HEK293 (cell line): Measurements from ENCODE around the gene CCDC69.
"Not testable (repeated sequence)": the region's sequence is repeated elsewhere in the genome, so short reads cannot be mapped to it uniquely, and the experiment has no call there.

Experiments
- CTCF ChIA-PET: fragments of 350-600 bp; formaldehyde crosslinking; extraction: SDS; loops from one replicate; lab custom pipeline; 2021; ENCODE audit warnings: antibody characterized with exemption; lab: Yijun Ruan, JAX
- POLR2A ChIA-PET: fragments of 300-600 bp; formaldehyde crosslinking; extraction: SDS; loops from one replicate; lab custom pipeline; 2020; ENCODE audit warnings: antibody characterized with exemption, inconsistent platforms; lab: Yijun Ruan, JAX
- H3K27ac ChIP-seq: fragments of 200-500 bp; sonication (Bioruptor generic); 2 replicates; pipeline ENCODE4 v1.5.1; 2014; ENCODE audit warnings: low read depth, low read length, control low read depth, inconsistent platforms; ENCODE audit errors: extremely low read depth
- H3K36me3 ChIP-seq, 2 experiments: fragments of 200-500 bp in 1 of 2; sonication (Bioruptor generic) in 1 of 2; 1 replicate in 1 of 2; 2 replicates in 1 of 2; pipeline ENCODE4 v1.5.1; 2014 to 2017; ENCODE audit warnings: inconsistent platforms in 2 of 2, low read length in 2 of 2; ENCODE audit not compliant: control insufficient read depth in 2 of 2, insufficient read depth in 1 of 2
- H3K4me1 ChIP-seq: fragments of 200-500 bp; sonication (Bioruptor generic); 2 replicates; pipeline ENCODE4 v1.5.1; 2014; ENCODE audit warnings: mild to moderate bottlenecking, low read length, inconsistent platforms; ENCODE audit not compliant: control insufficient read depth, insufficient read depth
- H3K4me3 ChIP-seq: 2 replicates; pipeline ENCODE4 v1.5.1; 2011; ENCODE audit warnings: low read depth, mild to moderate bottlenecking, control low read depth, low read length, moderate library complexity
- H3K9me3 ChIP-seq: fragments of 200-500 bp; sonication (Bioruptor generic); 2 replicates; pipeline ENCODE4 v1.5.1; 2014; ENCODE audit warnings: low read depth, low read length, inconsistent platforms; ENCODE audit not compliant: control insufficient read depth, insufficient read depth
- BCL6B ChIP-seq: fragments of 450-650 bp; formaldehyde crosslinking; IDR thresholded peaks from 2 replicates; pipeline ENCODE4 v1.5.1; 2017; ENCODE audit warnings: missing biosample characterization, missing genetic modification characterization
- EGR2 ChIP-seq: fragments of 450-650 bp; formaldehyde crosslinking; IDR thresholded peaks from 2 replicates; pipeline ENCODE4 v1.5.1; 2016; ENCODE audit warnings: low read depth, missing biosample characterization, missing genetic modification characterization
- GLI4 ChIP-seq: fragments of 450-650 bp; formaldehyde crosslinking; IDR thresholded peaks from 2 replicates; pipeline ENCODE4 v1.5.1; 2016; ENCODE audit warnings: missing biosample characterization, missing genetic modification characterization
- GLIS1 ChIP-seq: fragments of 450-650 bp; formaldehyde crosslinking; IDR thresholded peaks from 2 replicates; pipeline ENCODE4 v1.5.1; 2016; ENCODE audit warnings: missing biosample characterization, missing genetic modification characterization
- SCRT1 ChIP-seq: fragments of 450-650 bp; formaldehyde crosslinking; IDR thresholded peaks from 2 replicates; pipeline ENCODE4 v1.5.1; 2016; ENCODE audit warnings: missing biosample characterization, missing genetic modification characterization, borderline replicate concordance
- SCRT2 ChIP-seq: fragments of 450-650 bp; formaldehyde crosslinking; IDR thresholded peaks from 2 replicates; pipeline ENCODE4 v1.5.1; 2016; ENCODE audit warnings: missing biosample characterization, missing genetic modification characterization
- ZNF155 ChIP-seq: fragments of 450-650 bp; formaldehyde crosslinking; IDR thresholded peaks from 2 replicates; pipeline ENCODE4 v1.5.1; 2016; ENCODE audit warnings: missing biosample characterization, missing genetic modification characterization
- ZNF311 ChIP-seq: fragments of 450-650 bp; formaldehyde crosslinking; IDR thresholded peaks from 2 replicates; pipeline ENCODE4 v1.5.1; 2017; ENCODE audit warnings: missing biosample characterization, missing genetic modification characterization, borderline replicate concordance
- ZNF324 ChIP-seq: fragments of 450-650 bp; formaldehyde crosslinking; IDR thresholded peaks from 2 replicates; pipeline ENCODE4 v1.5.1; 2016; ENCODE audit warnings: missing biosample characterization, missing genetic modification characterization
- ZNF391 ChIP-seq: fragments of 450-650 bp; formaldehyde crosslinking; IDR thresholded peaks from 2 replicates; pipeline ENCODE4 v1.5.1; 2016; ENCODE audit warnings: low read depth, missing biosample characterization, missing genetic modification characterization, borderline replicate concordance
- ZNF423 ChIP-seq: fragments of 450-650 bp; formaldehyde crosslinking; IDR thresholded peaks from 2 replicates; pipeline ENCODE4 v1.5.1; 2016; ENCODE audit warnings: missing biosample characterization, missing genetic modification characterization
- ZNF585B ChIP-seq: fragments of 450-650 bp; formaldehyde crosslinking; IDR thresholded peaks from 2 replicates; pipeline ENCODE4 v1.5.1; 2016; ENCODE audit warnings: missing biosample characterization, missing genetic modification characterization
- ZNF626 ChIP-seq: fragments of 450-650 bp; sonication (Bioruptor Pico); formaldehyde crosslinking; IDR thresholded peaks from 2 replicates; pipeline ENCODE4 v1.5.1; 2018; ENCODE audit warnings: missing biosample characterization, missing genetic modification characterization, inconsistent platforms
- ZNF645 ChIP-seq: fragments of 450-650 bp; formaldehyde crosslinking; IDR thresholded peaks from 2 replicates; pipeline ENCODE4; 2016; ENCODE audit warnings: missing biosample characterization, missing genetic modification characterization
- ZNF654 ChIP-seq: fragments of 450-650 bp; formaldehyde crosslinking; IDR thresholded peaks from 2 replicates; pipeline ENCODE4 v1.5.1; 2016; ENCODE audit warnings: low read depth, missing biosample characterization, missing genetic modification characterization
- ZNF658 ChIP-seq: fragments of 450-650 bp; formaldehyde crosslinking; IDR thresholded peaks from 2 replicates; pipeline ENCODE4; 2016; ENCODE audit warnings: missing biosample characterization, missing genetic modification characterization
- ZNF701 ChIP-seq: fragments of 450-650 bp; formaldehyde crosslinking; IDR thresholded peaks from 2 replicates; pipeline ENCODE4 v1.5.1; 2016; ENCODE audit warnings: missing biosample characterization, missing genetic modification characterization
- ZNF704 ChIP-seq: fragments of 450-650 bp; formaldehyde crosslinking; IDR thresholded peaks from 2 replicates; pipeline ENCODE4 v1.5.1; 2016; ENCODE audit warnings: missing biosample characterization, missing genetic modification characterization
- ZNF747 ChIP-seq: fragments of 450-650 bp; formaldehyde crosslinking; IDR thresholded peaks from 2 replicates; pipeline ENCODE4 v1.5.1; 2016; ENCODE audit warnings: missing biosample characterization, missing genetic modification characterization
- ZXDB ChIP-seq: fragments of 450-650 bp; formaldehyde crosslinking; IDR thresholded peaks from 2 replicates; pipeline ENCODE4 v1.5.1; 2016; ENCODE audit warnings: missing biosample characterization, missing genetic modification characterization
- TF ChIP-seq, protein P1 (sequence below): fragments of 450-650 bp; formaldehyde crosslinking; IDR thresholded peaks from 2 replicates; pipeline ENCODE4 v1.5.1; 2016; ENCODE audit warnings: missing biosample characterization, missing genetic modification characterization
- TF ChIP-seq, protein P2 (sequence below): fragments of 450-650 bp; formaldehyde crosslinking; IDR thresholded peaks from 2 replicates; pipeline ENCODE4 v1.5.1; 2016; ENCODE audit warnings: missing biosample characterization, missing genetic modification characterization

CCDC69 gene

GRCh38 chr5:151240924-151241635 is 17.2 kb upstream of the CCDC69 start:
- Histone ChIP-seq H3K27ac (no peak overlapping the region), H3K4me3 (no peak overlapping the region), H3K36me3 (no peaks in the 10 kb centered on the region)
- CTCF ChIA-PET: interaction anchor here (0.6 to 6.6 kb wide), 7 partner anchors 12 to 261 kb away, joined by 4 to 54 read pairs (median 4); partner anchors contain the start of gene GM2A
- TF ChIP-seq ZNF704 (tag by site-specific recombination): no peak
- TF ChIP-seq ZNF701: no peak
- no peak for TF ChIP-seq BCL6B
- TF ChIP-seq GLIS1 (tag by site-specific recombination): no peak
- TF ChIP-seq GLI4 (tag by site-specific recombination): no peak
- TF ChIP-seq, all 188 proteins: peak for 0
- Histone ChIP-seq H3K9me3 (no peaks in the 10 kb centered on the region), H3K4me1 (no peaks in the 10 kb centered on the region)
- POLR2A ChIA-PET: interaction anchor here (0.6 to 1.1 kb wide), 5 partner anchors 11 to 815 kb away, joined by 3 to 14 read pairs (median 3); partner anchors contain the start of gene CCDC69

DNA sequence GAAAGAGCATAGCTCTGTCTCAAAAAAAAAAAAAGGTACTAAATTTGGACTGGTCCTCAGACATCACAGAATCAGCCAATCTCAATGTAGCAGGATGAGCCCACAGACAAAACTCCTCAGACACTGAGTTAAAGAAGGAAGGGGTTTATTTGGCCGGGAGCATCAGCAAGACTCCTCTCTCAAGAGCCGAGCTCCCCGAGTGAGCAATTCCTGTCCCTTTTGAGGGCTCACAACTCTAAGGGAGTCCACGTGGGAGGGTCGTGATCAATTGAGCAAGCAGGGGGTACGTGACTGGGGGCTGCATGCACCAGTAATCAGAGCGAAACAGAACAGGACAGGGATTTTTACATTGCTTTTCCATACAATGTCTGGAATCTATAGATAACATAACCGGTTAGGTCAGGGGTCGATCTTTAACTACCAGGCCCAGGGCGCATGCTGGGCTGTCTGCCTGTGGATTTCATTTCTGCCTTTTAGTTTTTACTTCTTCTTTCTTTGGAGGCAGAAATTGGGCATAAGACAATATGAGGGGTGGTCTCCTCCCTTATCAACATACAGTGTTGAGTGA is 16.5 kb upstream of the CCDC69 start:
- H3K4me3 ChIP-seq, H3K36me3 ChIP-seq: not testable (repeated sequence)
- POLR2A ChIA-PET: interaction anchor here (0.6 to 1.0 kb wide), 3 partner anchors 16 to 814 kb away, joined by 3 read pairs; partner anchors contain the start of gene CCDC69

GRCh38 chr5:151239237-151239861 is 15.5 kb upstream of the CCDC69 start:
- Histone ChIP-seq H3K9me3 (no peaks in the 10 kb centered on the region), H3K27ac (no peak overlapping the region), H3K4me1 (no peaks in the 10 kb centered on the region), H3K36me3 (no peaks in the 10 kb centered on the region), H3K4me3 (no peak overlapping the region)
- CTCF ChIA-PET: interaction anchor here (0.6 to 6.6 kb wide), 28 partner anchors 9 to 1067 kb away, joined by 3 to 54 read pairs (median 5); no protein-coding TSS in a partner anchor
- POLR2A ChIA-PET: interaction anchor here (1.7 kb wide), 1 partner anchor 13 kb away, joined by 4 read pairs; the partner anchor contains the start of gene GM2A
- TF ChIP-seq EGR2 (no peak), ZNF654 (peak; percentile 72), ZNF585B (tag by site-specific recombination) (no peak), ZNF645 (tag by site-specific recombination) (no peak), ZNF324 (no peak), ZXDB (tag by site-specific recombination) (no peak), ZNF626 (tag by site-specific recombination) (no peak), ZNF747 (no peak), SCRT2 (tag by site-specific recombination) (0 out of 2 replicates have a peak, but pooled peaks have one; percentile 27), ZNF658 (tag by site-specific recombination) (no peak), SCRT1 (tag by site-specific recombination) (peak; percentile 38; the same call in 1 of the 2 replicates), ZNF155 (no peak), ZNF391 (tag by site-specific recombination) (no peak), ZNF423 (tag by site-specific recombination) (no peak), ZNF311 (tag by site-specific recombination) (no peak)
- TF ChIP-seq, protein P1, sequence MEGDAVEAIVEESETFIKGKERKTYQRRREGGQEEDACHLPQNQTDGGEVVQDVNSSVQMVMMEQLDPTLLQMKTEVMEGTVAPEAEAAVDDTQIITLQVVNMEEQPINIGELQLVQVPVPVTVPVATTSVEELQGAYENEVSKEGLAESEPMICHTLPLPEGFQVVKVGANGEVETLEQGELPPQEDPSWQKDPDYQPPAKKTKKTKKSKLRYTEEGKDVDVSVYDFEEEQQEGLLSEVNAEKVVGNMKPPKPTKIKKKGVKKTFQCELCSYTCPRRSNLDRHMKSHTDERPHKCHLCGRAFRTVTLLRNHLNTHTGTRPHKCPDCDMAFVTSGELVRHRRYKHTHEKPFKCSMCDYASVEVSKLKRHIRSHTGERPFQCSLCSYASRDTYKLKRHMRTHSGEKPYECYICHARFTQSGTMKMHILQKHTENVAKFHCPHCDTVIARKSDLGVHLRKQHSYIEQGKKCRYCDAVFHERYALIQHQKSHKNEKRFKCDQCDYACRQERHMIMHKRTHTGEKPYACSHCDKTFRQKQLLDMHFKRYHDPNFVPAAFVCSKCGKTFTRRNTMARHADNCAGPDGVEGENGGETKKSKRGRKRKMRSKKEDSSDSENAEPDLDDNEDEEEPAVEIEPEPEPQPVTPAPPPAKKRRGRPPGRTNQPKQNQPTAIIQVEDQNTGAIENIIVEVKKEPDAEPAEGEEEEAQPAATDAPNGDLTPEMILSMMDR (tag by site-specific recombination): peak; percentile 61
- TF ChIP-seq, protein P2, sequence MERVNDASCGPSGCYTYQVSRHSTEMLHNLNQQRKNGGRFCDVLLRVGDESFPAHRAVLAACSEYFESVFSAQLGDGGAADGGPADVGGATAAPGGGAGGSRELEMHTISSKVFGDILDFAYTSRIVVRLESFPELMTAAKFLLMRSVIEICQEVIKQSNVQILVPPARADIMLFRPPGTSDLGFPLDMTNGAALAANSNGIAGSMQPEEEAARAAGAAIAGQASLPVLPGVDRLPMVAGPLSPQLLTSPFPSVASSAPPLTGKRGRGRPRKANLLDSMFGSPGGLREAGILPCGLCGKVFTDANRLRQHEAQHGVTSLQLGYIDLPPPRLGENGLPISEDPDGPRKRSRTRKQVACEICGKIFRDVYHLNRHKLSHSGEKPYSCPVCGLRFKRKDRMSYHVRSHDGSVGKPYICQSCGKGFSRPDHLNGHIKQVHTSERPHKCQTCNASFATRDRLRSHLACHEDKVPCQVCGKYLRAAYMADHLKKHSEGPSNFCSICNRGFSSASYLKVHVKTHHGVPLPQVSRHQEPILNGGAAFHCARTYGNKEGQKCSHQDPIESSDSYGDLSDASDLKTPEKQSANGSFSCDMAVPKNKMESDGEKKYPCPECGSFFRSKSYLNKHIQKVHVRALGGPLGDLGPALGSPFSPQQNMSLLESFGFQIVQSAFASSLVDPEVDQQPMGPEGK (tag by site-specific recombination): no peak

More for the DNA sequence above, 16.5 kb upstream of the CCDC69 start:
- CTCF ChIA-PET: interaction anchor here (0.6 to 6.6 kb wide), 8 partner anchors 13 to 569 kb away, joined by 3 to 54 read pairs (median 4); partner anchors contain the start of gene GM2A
- H3K4me1 ChIP-seq, H3K9me3 ChIP-seq, H3K27ac ChIP-seq: not testable (repeated sequence)
